BJ (cell line): ENCODE results near the gene GALNT12. TPM values are rescaled to one million over a fixed set of nuclear protein-coding genes. Genes with fewer than 3 reads are reported as not detected.

Experiments
- CTCF ChIA-PET: fragments of 350-600 bp; formaldehyde crosslinking; extraction: SDS; loops from one replicate; lab custom pipeline; 2021; ENCODE audit warnings: antibody characterized with exemption, inconsistent platforms; lab: Yijun Ruan, JAX
- POLR2A ChIA-PET: fragments of 300-600 bp; sonication (Branson Sonifier 250); formaldehyde crosslinking; extraction: SDS; loops from one replicate; lab custom pipeline; 2021; ENCODE audit warnings: antibody characterized with exemption; lab: Charles Lee
- DNase-seq: peaks from one replicate; pipeline ENCODE4 v3.0.0-alpha.2; 2011; ENCODE audit warnings: low read depth
- H3K27me3 ChIP-seq: 2 replicates; pipeline ENCODE4 v1.6.0; 2011; ENCODE audit warnings: low read length; ENCODE audit not compliant: control insufficient read depth, insufficient read depth
- H3K36me3 ChIP-seq: 2 replicates; pipeline ENCODE4 v1.5.1; 2011; ENCODE audit warnings: low read length; ENCODE audit not compliant: control insufficient read depth, insufficient read depth
- H3K4me3 ChIP-seq: 2 replicates; pipeline ENCODE4 v1.5.1; 2011; ENCODE audit warnings: low read depth, mild to moderate bottlenecking, control low read depth, low read length
- CTCF ChIP-seq: IDR thresholded peaks from 2 replicates; pipeline ENCODE4 v1.5.1; 2011; ENCODE audit warnings: low read depth, mild to moderate bottlenecking, control low read depth, inconsistent platforms, low read length, moderate library complexity; ENCODE audit not compliant: insufficient read depth
- polyA plus RNA-seq: library from polyadenylated mRNA; depleted of rRNA; stranded (reverse); fragments of >200 nt; gene quantifications from 2 replicates; pipeline ENCODE4 v1.2.3, GENCODE V29; 2011

The GALNT12 gene
- polyA plus RNA-seq, 1 experiment, result 4.2 TPM

GRCh38 chr9:98892690-98893089 is 85.2 kb downstream of the GALNT12 start:
- POLR2A ChIA-PET, result no interaction called here
- DNase-seq, result no peak
- TF ChIP-seq CTCF, result no peak
- Histone ChIP-seq H3K4me3 (no peak overlapping the region), H3K36me3 (no peaks in the 10 kb centered on the region), H3K27me3 (no peaks in the 10 kb centered on the region)
- CTCF ChIA-PET, result interaction anchor here (0.6 to 1.4 kb wide), 5 partner anchors 13 to 248 kb away, joined by 3 to 4 read pairs (median 3); no protein-coding TSS in a partner anchor

- no peaks in the 10 kb centered on the region for H3K36me3 ChIP-seq
- H3K4me3 ChIP-seq, result no peak overlapping the region
- H3K27me3 ChIP-seq, result no peaks in the 10 kb centered on the region
- no peak for DNase-seq
- ChIA-PET CTCF (interaction anchor here (0.6 to 0.9 kb wide), 2 partner anchors 21 to 129 kb away, joined by 3 to 4 read pairs; no protein-coding TSS in a partner anchor), POLR2A (no interaction called here)
- no peak for TF ChIP-seq CTCF
Observed at GRCh38 chr9:98894171-98894570, 86.7 kb downstream of the GALNT12 start.

GRCh38 chr9:98894761-98895160 is 87.3 kb downstream of the GALNT12 start:
- ChIA-PET CTCF (interaction anchor here (0.6 to 1.4 kb wide), 3 partner anchors 15 to 129 kb away, joined by 3 to 4 read pairs (median 3); no protein-coding TSS in a partner anchor), POLR2A (no interaction called here)
- TF ChIP-seq CTCF, result no peak
- no peaks in the 10 kb centered on the region for H3K36me3 ChIP-seq
- no peaks in the 10 kb centered on the region for H3K27me3 ChIP-seq
- DNase-seq, result no peak
- no peak overlapping the region for H3K4me3 ChIP-seq

- CTCF ChIA-PET, result interaction anchor here (0.6 kb wide), 1 partner anchor 13 kb away, joined by 3 read pairs; no protein-coding TSS in a partner anchor
- Histone ChIP-seq H3K27me3 (no peaks in the 10 kb centered on the region), H3K36me3 (no peaks in the 10 kb centered on the region), H3K4me3 (no peak overlapping the region)
- no peak for TF ChIP-seq CTCF
- DNase-seq, result no peak
- POLR2A ChIA-PET, result no interaction called here
Observed at GRCh38 chr9:98896632-98897031, 89.2 kb downstream of the GALNT12 start.

- H3K27me3 ChIP-seq, result no peaks in the 10 kb centered on the region
- TF ChIP-seq CTCF, result no peak
- DNase-seq, result no peak
- ChIA-PET CTCF (no interaction called here), POLR2A (no interaction called here)
- H3K36me3 ChIP-seq, result no peaks in the 10 kb centered on the region
- no peak overlapping the region for H3K4me3 ChIP-seq
Observed at GRCh38 chr9:98897745-98898144, 90.3 kb downstream of the GALNT12 start.
